Astrocyte (in vitro differentiated cells and primary cell): ENCODE data around the gene C2orf80. TPM values are rescaled to one million over a fixed set of nuclear protein-coding genes. Genes with fewer than 3 reads are reported as not detected.
A peak's percentile ranks its signal among the peaks of the same experiment; 100 is the strongest.

Source experiments
- DNase-seq: peaks from one replicate; pipeline ENCODE4 v3.0.0-alpha.2; 2010; ENCODE audit warnings: low read depth
- FAIRE-seq: peaks from 2 replicates; lab custom pipeline; 2011; peaks lifted over from hg19 to GRCh38; lab: Jason Lieb, UNC
- H2AFZ ChIP-seq: 2 replicates; pipeline ENCODE4 v1.6.0; 2012; ENCODE audit warnings: low read depth, low read length, inconsistent platforms
- H3K27ac ChIP-seq: 2 replicates; pipeline ENCODE4 v1.5.1; 2011; ENCODE audit warnings: low read depth, low read length, inconsistent platforms
- H3K27me3 ChIP-seq: 2 replicates; pipeline ENCODE4 v1.6.0; 2011; ENCODE audit warnings: low read length, inconsistent platforms; ENCODE audit not compliant: insufficient read depth
- H3K36me3 ChIP-seq: 2 replicates; pipeline ENCODE4 v1.5.1; 2011; ENCODE audit warnings: low read length, inconsistent platforms; ENCODE audit not compliant: insufficient read depth
- H3K4me1 ChIP-seq: 2 replicates; pipeline ENCODE4 v1.5.1; 2011; ENCODE audit warnings: low read length, inconsistent platforms; ENCODE audit not compliant: insufficient read depth
- H3K4me2 ChIP-seq: 2 replicates; pipeline ENCODE4 v1.6.0; 2012; ENCODE audit warnings: low read length, inconsistent platforms
- H3K4me3 ChIP-seq: 2 replicates; pipeline ENCODE4 v1.5.1; 2011; ENCODE audit warnings: low read depth, mild to moderate bottlenecking, low read length, inconsistent platforms; ENCODE audit not compliant: insufficient read depth
- H3K79me2 ChIP-seq: 2 replicates; pipeline ENCODE4 v1.6.0; 2012; ENCODE audit warnings: mild to moderate bottlenecking, low read length, inconsistent platforms; ENCODE audit not compliant: insufficient read depth
- H3K9ac ChIP-seq: 2 replicates; pipeline ENCODE4 v1.6.0; 2012; ENCODE audit warnings: mild to moderate bottlenecking, low read length, inconsistent platforms
- H3K9me3 ChIP-seq: 2 replicates; pipeline ENCODE4 v1.5.1; 2012; ENCODE audit warnings: low read depth, mild to moderate bottlenecking, low read length, inconsistent platforms; ENCODE audit not compliant: insufficient read depth
- H4K20me1 ChIP-seq: 2 replicates; pipeline ENCODE4 v1.6.0; 2012; ENCODE audit warnings: low read length, inconsistent platforms; ENCODE audit not compliant: insufficient read depth
- H3K27ac Mint-ChIP-seq: one replicate; pipeline ENCODE4 v1.8.0; 2021; ENCODE audit warnings: mild to moderate bottlenecking, mixed read lengths; ENCODE audit not compliant: unreplicated experiment
- H3K27me3 Mint-ChIP-seq: one replicate; pipeline ENCODE4 v1.8.0; 2021; ENCODE audit warnings: low read depth, mixed read lengths; ENCODE audit not compliant: unreplicated experiment
- H3K36me3 Mint-ChIP-seq: one replicate; pipeline ENCODE4 v1.8.0; 2021; ENCODE audit warnings: low read depth, mixed read lengths; ENCODE audit not compliant: unreplicated experiment
- H3K4me1 Mint-ChIP-seq: one replicate; pipeline ENCODE4 v1.8.0; 2021; ENCODE audit warnings: low read depth, mixed read lengths; ENCODE audit not compliant: unreplicated experiment
- H3K4me3 Mint-ChIP-seq: one replicate; pipeline ENCODE4 v1.8.0; 2021; ENCODE audit warnings: mild to moderate bottlenecking, moderate library complexity, mixed read lengths; ENCODE audit not compliant: unreplicated experiment
- H3K9me3 Mint-ChIP-seq: one replicate; pipeline ENCODE4 v1.8.0; 2021; ENCODE audit warnings: mild to moderate bottlenecking, mixed read lengths; ENCODE audit not compliant: unreplicated experiment
- CTCF ChIP-seq: IDR thresholded peaks from 2 replicates; pipeline ENCODE4 v1.5.1; 2011; ENCODE audit warnings: low read depth, mild to moderate bottlenecking, inconsistent platforms, low read length, moderate library complexity; ENCODE audit not compliant: insufficient read depth
- EZH2 ChIP-seq: IDR thresholded peaks from 2 replicates; pipeline ENCODE4 v1.6.1; 2012; ENCODE audit warnings: mild to moderate bottlenecking, low read length, inconsistent platforms; ENCODE audit not compliant: insufficient read depth
- total RNA-seq: library from RNA; stranded (reverse); gene quantifications from 2 replicates; pipeline ENCODE4 v1.2.1, GENCODE V29; 2021

The C2orf80 gene
- total RNA-seq, 1 donor from 2014 or later: not detected

- Histone ChIP-seq H3K9ac (no peak overlapping the region), H3K9me3 (no peaks in the 10 kb centered on the region), H3K79me2 (no peaks in the 10 kb centered on the region), H3K27me3 (no peaks in the 10 kb centered on the region), H3K4me1 (no peaks in the 10 kb centered on the region), H3K4me2 (no peak overlapping the region), H3K27ac (no peak overlapping the region), H3K4me3 (no peak overlapping the region), H3K36me3 (no peaks in the 10 kb centered on the region), H4K20me1 (no peaks in the 10 kb centered on the region), H2AFZ (no peak overlapping the region)
- Mint-ChIP-seq H3K36me3 (no peaks in the 10 kb centered on the region), H3K4me1 (peaks cover 2% of the 10 kb centered on the region), H3K9me3 (peaks cover 5% of the 10 kb centered on the region), H3K27ac (no peak overlapping the region), H3K27me3 (no peaks in the 10 kb centered on the region), H3K4me3 (no peak overlapping the region)
- FAIRE-seq: no peak
- TF ChIP-seq CTCF (no peak), EZH2 (no peak)
- DNase-seq: no peak
Measured at GRCh38 chr2:208136716-208137094, 53.1 kb downstream of the C2orf80 start.

- Histone ChIP-seq H4K20me1 (no peaks in the 10 kb centered on the region), H2AFZ (no peak overlapping the region), H3K27me3 (no peaks in the 10 kb centered on the region), H3K4me2 (no peak overlapping the region), H3K4me1 (no peaks in the 10 kb centered on the region), H3K4me3 (no peak overlapping the region), H3K9ac (no peak overlapping the region), H3K27ac (no peak overlapping the region), H3K9me3 (no peaks in the 10 kb centered on the region), H3K79me2 (no peaks in the 10 kb centered on the region), H3K36me3 (no peaks in the 10 kb centered on the region)
- Mint-ChIP-seq H3K4me3 (no peak overlapping the region), H3K9me3 (peaks cover 5% of the 10 kb centered on the region), H3K27me3 (no peaks in the 10 kb centered on the region), H3K27ac (no peak overlapping the region), H3K36me3 (no peaks in the 10 kb centered on the region), H3K4me1 (peaks cover 2% of the 10 kb centered on the region)
- TF ChIP-seq CTCF (no peak), EZH2 (no peak)
- DNase-seq (peak; percentile 49), FAIRE-seq (no peak)
Measured at GRCh38 chr2:208135794-208136715, 53.8 kb downstream of the C2orf80 start.
